GM21360 (cell line): ENCODE results near the gene SLC2A14.

Experiments used
- ATAC-seq: cut with Tn5 transposase; IDR thresholded peaks from one replicate; pipeline ENCODE4 v1.9.1; 2021; ENCODE audit warnings: mild to moderate bottlenecking, moderate library complexity; ENCODE audit not compliant: unreplicated experiment

Gene SLC2A14

GRCh38 chr12:7781274-7781673 is 91.4 kb downstream of the SLC2A14 start:
- no peak for ATAC-seq

- no peak for ATAC-seq
Observed at GRCh38 chr12:7769999-7770398, 102.7 kb downstream of the SLC2A14 start.
